Measurements from ENCODE around the gene DPY19L3.

Gene DPY19L3

GRCh38 chr19:32526895-32527294, 121.3 kb downstream of the DPY19L3 start:
- no peak for DNase-seq

- DNase-seq: no peak
Observed at GRCh38 chr19:32530773-32531172, 125.2 kb downstream of the DPY19L3 start.

GRCh38 chr19:32532233-32532632, 126.7 kb downstream of the DPY19L3 start:
- no peak for DNase-seq
